GM08714 (cell line): ENCODE data around the gene ARAP3.
"Not testable (repeated sequence)": the region's sequence is repeated elsewhere in the genome, so short reads cannot be mapped to it uniquely, and the experiment has no call there.

ENCODE experiments used
- H3K4me3 ChIP-seq: fragments of 200-500 bp; sonication (Bioruptor generic); 2 replicates; pipeline ENCODE4 v1.5.1; 2014; ENCODE audit warnings: mild to moderate bottlenecking, low read length, inconsistent platforms
- ZNF274 ChIP-seq: IDR thresholded peaks from 2 replicates; pipeline ENCODE4 v1.6.1; 2012; ENCODE audit warnings: mild to moderate bottlenecking, low read depth, low read length

ARAP3 gene

GRCh38 chr5:141633871-141634561, 48.0 kb downstream of the ARAP3 start:
- no peak for TF ChIP-seq ZNF274
- H3K4me3 ChIP-seq, result no peak overlapping the region

GRCh38 chr5:141632650-141633049, 49.4 kb downstream of the ARAP3 start:
- H3K4me3 ChIP-seq, result no peak overlapping the region
- no peak for TF ChIP-seq ZNF274

- no peak overlapping the region for H3K4me3 ChIP-seq
- TF ChIP-seq ZNF274, result no peak
Observed at GRCh38 chr5:141630570-141631140, 51.4 kb downstream of the ARAP3 start.

- no peak for TF ChIP-seq ZNF274
- no peak overlapping the region for H3K4me3 ChIP-seq
Observed at GRCh38 chr5:141628175-141628788, 53.7 kb downstream of the ARAP3 start.

GRCh38 chr5:141623611-141624010, 58.4 kb downstream of the ARAP3 start:
- H3K4me3 ChIP-seq, result no peak overlapping the region
- TF ChIP-seq ZNF274, result no peak

GRCh38 chr5:141623186-141623585, 58.8 kb downstream of the ARAP3 start:
- no peak for TF ChIP-seq ZNF274
- H3K4me3 ChIP-seq, result no peak overlapping the region

GRCh38 chr5:141618804-141619554, 63.1 kb downstream of the ARAP3 start, which contains the start of gene DIAPH1:
Gene DIAPH1 (minus strand): TSS chr5:141619000. CDS start chr5:141618914, 86 bp downstream.
- TF ChIP-seq ZNF274, result no peak
- peak within 1 kb of the TSS; percentile 87 for H3K4me3 ChIP-seq

GRCh38 chr5:141618030-141618803, 63.8 kb downstream of the ARAP3 start:
- peak overlapping the region; percentile 87 for H3K4me3 ChIP-seq
- TF ChIP-seq ZNF274, result no peak

- TF ChIP-seq ZNF274, result no peak
- peak overlapping the region; percentile 87 for H3K4me3 ChIP-seq
Observed at GRCh38 chr5:141617682-141618029, 64.4 kb downstream of the ARAP3 start.

- TF ChIP-seq ZNF274, result no peak
- H3K4me3 ChIP-seq, result peak overlapping the region; percentile 87; the same call in 1 of the 2 replicates
Observed at GRCh38 chr5:141617128-141617527, 64.9 kb downstream of the ARAP3 start.

- no peak for TF ChIP-seq ZNF274
- peak overlapping the region; percentile 87 for H3K4me3 ChIP-seq
Observed at GRCh38 chr5:141615991-141616720, 65.9 kb downstream of the ARAP3 start.

- H3K4me3 ChIP-seq, result no peak overlapping the region
Observed at GRCh38 chr5:141613344-141613743, 68.7 kb downstream of the ARAP3 start.

GRCh38 chr5:141611289-141611688, 70.7 kb downstream of the ARAP3 start:
- no peak overlapping the region for H3K4me3 ChIP-seq
- TF ChIP-seq ZNF274, result no peak

More at GRCh38 chr5:141613344-141613743, 68.7 kb downstream of the ARAP3 start:
- no peak for TF ChIP-seq ZNF274

- H3K4me3 ChIP-seq, result not testable (repeated sequence)
Observed at GRCh38 chr5:141609921-141610320, 72.1 kb downstream of the ARAP3 start.
